Fibroblast of lung (primary cell): ENCODE data around the gene SLC16A1.

Experiments
- CTCF ChIP-seq, 2 donors: IDR thresholded peaks in 1 of 2; conservative IDR thresholded peaks in 1 of 2; 1 replicate in 1 of 2; 2 replicates in 1 of 2; pipeline ENCODE4 v1.5.1; 2011 to 2012; ENCODE audit warnings: low read length in 2 of 2, control low read depth in 1 of 2, inconsistent platforms in 1 of 2, low read depth in 1 of 2, mild to moderate bottlenecking in 1 of 2
- EZH2 ChIP-seq: IDR thresholded peaks from 2 replicates; pipeline ENCODE4 v1.5.1; 2012; ENCODE audit warnings: low read length, control low read depth, mild to moderate bottlenecking; ENCODE audit errors: missing control alignments

GRCh38 chr1:112868191-112868590 is 87.8 kb downstream of the SLC16A1 start:
- TF ChIP-seq CTCF (conservative IDR thresholded peaks at IDR 0.05 in 1 of 2, IDR thresholded peaks at IDR 0.05 in 1 of 2; ENCODE audit: low read depth in 1 of 2, low read length in 2 of 2), result no peak
- TF ChIP-seq EZH2, result no peak
